ENCODE data around the gene SMARCA4.
A peak's percentile ranks its signal among the peaks of the same experiment; 100 is the strongest.
"Not testable (repeated sequence)": the region's sequence is repeated elsewhere in the genome, so short reads cannot be mapped to it uniquely, and the experiment has no call there.

The SMARCA4 gene

GRCh38 chr19:11041194-11041593 is 80.4 kb downstream of the SMARCA4 start:
- no peak for DNase-seq

- DNase-seq: no peak
Measured at GRCh38 chr19:11041966-11042627, 81.3 kb downstream of the SMARCA4 start.

GRCh38 chr19:11044431-11044830 is 83.6 kb downstream of the SMARCA4 start:
- DNase-seq: no peak

- DNase-seq: no peak
Measured at GRCh38 chr19:11045536-11045935, 84.7 kb downstream of the SMARCA4 start.

- no peak for DNase-seq
Measured at GRCh38 chr19:11046605-11047354, 86.0 kb downstream of the SMARCA4 start.

- DNase-seq: no peak
Measured at GRCh38 chr19:11047866-11048265, 87.0 kb downstream of the SMARCA4 start.

- DNase-seq: no peak
Measured at GRCh38 chr19:11050323-11051114, 89.7 kb downstream of the SMARCA4 start.

GRCh38 chr19:11053817-11054195 is 93.0 kb downstream of the SMARCA4 start:
- DNase-seq: no peak

- DNase-seq: no peak
Measured at GRCh38 chr19:11054200-11054599, 93.4 kb downstream of the SMARCA4 start.

GRCh38 chr19:11054628-11055027 is 93.8 kb downstream of the SMARCA4 start:
- no peak for DNase-seq

- no peak for DNase-seq
Measured at GRCh38 chr19:11058246-11059030, 97.6 kb downstream of the SMARCA4 start.

- DNase-seq: no peak
Measured at GRCh38 chr19:11059511-11060358, 98.9 kb downstream of the SMARCA4 start.

GRCh38 chr19:11061952-11062351 is 101.1 kb downstream of the SMARCA4 start:
- DNase-seq: no peak

GRCh38 chr19:11063434-11063833 is 102.6 kb downstream of the SMARCA4 start:
- no peak for DNase-seq

GRCh38 chr19:11064831-11065303 is 104.0 kb downstream of the SMARCA4 start:
- peak in 1 of 2 experiments; percentile 6 for DNase-seq

- DNase-seq: no peak
Measured at GRCh38 chr19:11066326-11066725, 105.5 kb downstream of the SMARCA4 start.

GRCh38 chr19:11067356-11068113 is 106.7 kb downstream of the SMARCA4 start:
- DNase-seq: no peak

GRCh38 chr19:11069561-11069960 is 108.7 kb downstream of the SMARCA4 start:
- no peak for DNase-seq

- DNase-seq: no peak
Measured at GRCh38 chr19:11070123-11070522, 109.3 kb downstream of the SMARCA4 start.

GRCh38 chr19:11073568-11073967 is 112.7 kb downstream of the SMARCA4 start:
- no peak for DNase-seq

- DNase-seq: not testable (repeated sequence)
Measured at GRCh38 chr19:11076792-11077191, 116.0 kb downstream of the SMARCA4 start.

Measured in SW 1271 (cell line).